ENCODE results near the gene RAMP1.

Gene RAMP1

GRCh38 chr2:237895544-237896506 is 36.4 kb downstream of the RAMP1 start:
- DNase-seq (ENCODE audit: low read depth), result peak; percentile 81
- H3K4me3 ChIP-seq (ENCODE audit: low read length), result no peak overlapping the region
- no peak for TF ChIP-seq CTCF (IDR thresholded peaks at IDR 0.05; ENCODE audit: insufficient read depth, low read depth, low read length, missing control alignments)

- DNase-seq (ENCODE audit: low read depth), result peak; percentile 34
- H3K4me3 ChIP-seq (ENCODE audit: low read length), result no peak overlapping the region
- no peak for TF ChIP-seq CTCF (IDR thresholded peaks at IDR 0.05; ENCODE audit: insufficient read depth, low read depth, low read length, missing control alignments)
Observed at GRCh38 chr2:237896507-237896892, 37.1 kb downstream of the RAMP1 start.

GRCh38 chr2:237896956-237897355 is 37.5 kb downstream of the RAMP1 start:
- no peak for TF ChIP-seq CTCF (IDR thresholded peaks at IDR 0.05; ENCODE audit: insufficient read depth, low read depth, low read length, missing control alignments)
- H3K4me3 ChIP-seq (ENCODE audit: low read length), result no peak overlapping the region
- DNase-seq (ENCODE audit: low read depth), result no peak

- DNase-seq (ENCODE audit: low read depth), result peak; percentile 39
- TF ChIP-seq CTCF (IDR thresholded peaks at IDR 0.05; ENCODE audit: insufficient read depth, low read depth, low read length, missing control alignments), result no peak
- no peak overlapping the region for H3K4me3 ChIP-seq (ENCODE audit: low read length)
Observed at GRCh38 chr2:237898057-237898414, 38.6 kb downstream of the RAMP1 start.

GRCh38 chr2:237900891-237901831 is 41.7 kb downstream of the RAMP1 start:
- no peak for TF ChIP-seq CTCF (IDR thresholded peaks at IDR 0.05; ENCODE audit: insufficient read depth, low read depth, low read length, missing control alignments)
- H3K4me3 ChIP-seq (ENCODE audit: low read length), result no peak overlapping the region
- no peak for DNase-seq (ENCODE audit: low read depth)

- TF ChIP-seq CTCF (IDR thresholded peaks at IDR 0.05; ENCODE audit: insufficient read depth, low read depth, low read length, missing control alignments), result no peak
- peak; percentile 14 for DNase-seq (ENCODE audit: low read depth)
- H3K4me3 ChIP-seq (ENCODE audit: low read length), result no peak overlapping the region
Observed at GRCh38 chr2:237901932-237902850, 42.8 kb downstream of the RAMP1 start.

All from epithelial cell of esophagus (primary cell).